Ecto neural progenitor cell (in vitro differentiated cells): ENCODE measurements around the gene CKS1B.
A peak's percentile ranks its signal among the peaks of the same experiment; 100 is the strongest.
"Not testable (repeated sequence)": the region's sequence is repeated elsewhere in the genome, so short reads cannot be mapped to it uniquely, and the experiment has no call there.

Source experiments
- DNase-seq: peaks from one replicate; pipeline ENCODE4 v3.0.0-alpha.2; 2018; ENCODE audit warnings: low spot score

Gene CKS1B

DNA sequence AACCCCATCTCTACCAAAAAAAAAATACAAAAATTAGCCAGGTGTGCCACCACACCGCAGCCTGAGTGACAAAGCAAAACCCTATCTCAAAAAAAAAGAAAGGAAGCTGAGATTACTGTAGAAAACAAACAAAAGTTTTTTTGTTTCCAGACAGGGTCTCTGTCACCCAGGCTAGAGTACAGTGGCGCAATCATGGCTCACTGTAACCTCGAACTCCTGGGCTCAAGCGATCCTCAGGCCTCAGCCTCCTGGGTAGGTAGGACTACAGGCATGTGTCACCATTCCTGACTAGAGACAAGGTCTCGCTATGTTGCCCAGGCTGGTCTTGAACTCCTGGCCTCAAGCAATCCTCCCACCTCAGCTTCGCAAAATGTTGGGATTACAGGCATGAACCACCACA is 10.1 kb upstream of the CKS1B start:
- no peak for DNase-seq

DNA sequence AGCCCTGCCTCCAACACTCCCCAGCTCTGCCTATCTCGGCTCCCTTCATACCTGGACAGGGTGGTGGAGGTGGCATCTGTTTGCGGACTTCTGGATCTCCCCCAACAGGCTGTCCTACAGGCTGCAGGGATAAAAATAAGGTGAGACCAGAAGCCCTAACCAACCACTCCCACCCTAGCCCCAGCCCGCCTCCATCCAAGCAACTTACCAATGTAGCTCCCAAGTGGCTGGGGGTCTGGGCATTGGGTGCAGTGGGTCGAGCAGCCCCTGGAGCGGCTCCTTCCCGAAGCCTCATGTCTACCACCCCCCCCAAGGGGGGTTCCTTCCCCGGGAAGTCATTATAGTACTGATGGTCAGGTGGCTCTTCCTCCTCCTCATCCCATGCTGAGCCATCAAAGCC is 8.4 kb upstream of the CKS1B start:
- no peak for DNase-seq

GRCh38 chr1:154967331-154967950 is 7.0 kb upstream of the CKS1B start:
- no peak for DNase-seq

- no peak for DNase-seq
Observed at GRCh38 chr1:154968731-154969130, 5.8 kb upstream of the CKS1B start.

DNA sequence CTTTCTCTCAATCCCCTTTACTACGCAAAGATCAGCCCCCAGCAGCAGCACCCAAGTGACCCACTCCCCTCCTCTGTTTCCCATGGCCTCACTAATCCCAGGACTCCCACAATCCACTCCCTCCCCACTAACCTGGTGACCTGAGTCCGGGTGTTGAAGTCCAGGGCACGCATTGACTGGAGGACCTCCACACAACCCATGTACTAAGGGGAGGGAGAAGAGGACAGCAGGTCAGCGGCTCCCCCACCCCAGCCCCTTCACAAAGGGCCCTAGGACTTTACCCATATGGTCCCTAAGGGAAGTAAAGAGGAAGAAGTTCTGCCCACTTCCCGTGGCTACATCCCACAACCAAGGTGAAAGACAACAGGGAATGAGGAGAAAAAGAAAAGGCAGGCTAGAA is 5.2 kb upstream of the CKS1B start:
- no peak for DNase-seq

DNA sequence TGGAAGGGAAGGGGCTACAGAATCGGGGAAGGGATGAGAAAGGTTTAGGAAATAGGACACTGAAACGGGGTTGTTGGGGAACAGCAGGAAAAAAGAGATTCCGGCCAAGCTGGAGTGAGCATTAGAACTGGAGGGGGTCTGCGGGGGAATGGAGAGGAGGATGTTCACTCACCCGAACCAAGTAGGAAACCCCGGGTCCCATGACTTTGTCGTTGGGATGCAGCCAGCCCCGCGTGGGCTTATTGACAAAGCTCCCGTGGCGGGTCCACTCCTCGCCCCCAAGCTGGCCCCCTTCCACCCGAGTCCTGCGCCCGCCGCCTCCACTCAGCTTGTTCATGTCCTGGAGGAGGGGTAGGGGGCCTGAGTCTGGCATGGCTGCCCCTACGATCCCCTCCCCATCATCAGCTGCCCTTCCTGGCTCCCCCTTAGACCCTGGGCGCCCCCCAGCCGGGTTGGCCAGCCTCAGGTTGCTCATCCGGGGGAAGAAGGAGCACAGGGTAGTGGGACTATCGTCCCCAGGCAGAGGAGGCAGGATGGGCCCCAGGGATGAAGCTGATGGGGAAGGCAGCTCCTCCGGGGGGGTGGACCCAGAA is 4.5 kb upstream of the CKS1B start:
- DNase-seq = no peak

DNA sequence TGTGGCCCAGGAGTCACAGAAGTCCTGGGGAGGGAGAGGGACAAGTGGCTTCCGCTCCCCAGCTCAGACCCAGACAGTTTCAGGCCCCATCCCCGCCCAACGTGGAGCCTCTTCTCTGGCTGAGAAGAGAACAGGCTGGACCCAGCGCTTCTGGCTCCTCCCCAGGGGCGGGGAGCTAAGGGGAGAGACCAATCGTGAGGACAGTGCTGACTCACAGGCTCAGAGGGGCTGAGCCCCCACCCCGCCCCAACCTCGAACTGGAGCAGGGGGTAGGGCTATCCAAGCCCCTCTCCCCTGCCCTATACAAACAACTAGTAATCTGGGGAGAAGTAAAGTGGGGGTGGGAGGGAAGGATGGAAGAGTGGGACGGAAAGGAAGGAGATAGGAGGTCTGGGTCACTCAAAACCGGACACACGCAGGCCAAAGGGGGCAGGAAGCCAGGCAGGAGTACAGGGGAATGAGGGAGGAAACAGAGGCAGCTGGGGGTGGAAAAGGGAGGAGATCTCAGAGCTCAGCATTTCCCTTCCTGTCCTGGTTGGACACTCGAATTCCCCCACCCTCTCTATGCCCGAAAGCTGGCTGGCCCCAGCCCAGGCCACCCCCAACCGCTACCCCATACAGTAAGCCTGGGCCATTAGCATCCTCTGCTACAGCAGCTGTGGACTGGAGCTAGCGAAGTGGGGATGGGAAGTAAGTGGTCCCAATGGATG is 3.7 kb upstream of the CKS1B start, which contains the start of gene SHC1:
Gene SHC1, minus strand, starts transcription at position 117 of the 710 bp plus-strand sequence. CDS start 221 bp downstream, outside the sequence.
- peak; percentile 92 for DNase-seq

DNA sequence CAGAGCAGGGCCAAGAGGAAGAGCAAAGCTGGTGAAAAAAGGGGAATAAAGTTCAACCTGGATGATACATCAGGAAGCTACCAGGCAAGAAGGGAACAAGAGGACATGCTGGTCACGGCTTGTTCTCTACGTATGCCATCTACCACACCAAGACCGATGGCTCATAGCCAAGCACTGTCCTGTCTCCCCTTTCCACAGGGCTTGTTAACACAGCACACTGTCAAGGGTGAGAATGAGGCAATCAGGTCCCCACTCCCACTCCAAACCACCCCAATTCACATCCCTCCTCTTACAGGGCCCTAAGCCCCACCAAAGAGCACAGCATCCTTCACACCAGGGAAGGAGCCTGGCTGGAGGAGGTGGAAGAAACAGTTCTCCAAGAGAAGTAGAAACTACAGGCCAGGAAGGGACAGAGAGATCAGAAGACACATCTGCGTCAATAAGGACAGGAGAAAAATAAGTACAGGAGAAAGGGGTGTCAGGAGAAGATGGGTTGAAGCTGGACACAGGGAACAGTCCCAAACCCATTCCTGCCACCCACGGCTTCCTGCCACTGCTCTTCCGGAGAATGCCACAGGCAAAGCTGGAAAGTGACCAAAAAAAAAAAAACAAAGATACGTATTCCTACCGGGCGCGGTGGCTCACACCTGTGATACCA is 3.0 kb upstream of the CKS1B start:
- DNase-seq = no peak

DNA sequence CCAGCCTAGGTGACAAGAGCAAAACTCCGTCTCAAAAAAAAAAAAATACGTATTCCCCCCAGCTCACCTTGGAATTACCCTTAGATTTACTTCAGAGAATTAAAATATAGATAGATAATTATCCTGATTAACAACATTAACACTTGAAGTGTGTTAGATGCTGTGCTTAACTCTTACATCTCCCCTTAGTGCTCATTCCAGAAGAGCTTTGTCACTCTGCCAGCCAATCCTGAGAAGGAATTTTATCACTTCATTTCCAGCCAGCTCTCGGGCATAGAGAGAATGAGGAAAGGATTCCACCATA is 2.3 kb upstream of the CKS1B start:
- no peak for DNase-seq

DNA sequence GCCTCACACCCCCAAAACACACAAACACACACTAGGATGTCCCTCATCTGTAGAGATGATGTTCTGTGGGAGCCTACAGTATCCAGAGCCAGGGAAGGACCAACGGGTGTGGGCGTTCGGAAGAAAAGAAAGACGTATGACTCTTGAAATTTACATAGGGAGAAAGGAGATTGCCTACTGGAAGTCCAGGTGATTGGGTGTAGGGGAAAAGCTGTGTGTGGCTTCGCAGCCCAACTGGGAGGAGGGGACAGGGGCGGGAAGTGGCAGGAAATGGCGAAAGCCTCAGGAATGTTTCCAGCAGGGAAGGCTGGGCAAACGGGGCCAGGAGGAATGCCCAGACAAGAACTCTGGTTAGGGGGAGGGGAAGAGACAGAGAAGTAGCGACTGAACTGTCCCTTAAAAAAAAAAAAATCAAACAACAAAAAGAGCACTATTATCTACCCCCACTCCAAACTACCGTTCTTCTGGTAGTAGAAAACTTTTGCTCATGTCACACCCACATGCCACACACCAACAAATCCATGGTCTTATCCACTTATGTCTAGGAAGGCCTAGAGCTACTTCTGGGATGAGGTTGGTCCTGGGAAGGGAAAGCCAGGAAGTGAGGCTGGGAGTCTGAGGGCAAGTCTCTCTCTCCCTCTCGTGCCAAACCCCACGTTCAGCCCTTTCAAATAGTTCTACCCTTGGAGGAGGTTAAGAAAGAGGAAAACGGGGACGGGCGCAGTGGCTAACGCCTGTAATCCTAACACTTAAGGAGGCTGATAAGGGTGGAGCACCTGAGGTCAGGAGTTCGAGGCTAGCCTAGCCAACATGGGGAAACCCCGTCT is 1.8 kb upstream of the CKS1B start:
- peak; percentile 78 for DNase-seq

- DNase-seq = peak; percentile 97
Observed at GRCh38 chr1:154973344-154974101, 958 bp upstream of the CKS1B start.

GRCh38 chr1:154974808-154975408 is 427 bp downstream of the CKS1B start:
- DNase-seq = peak; percentile 97

DNA sequence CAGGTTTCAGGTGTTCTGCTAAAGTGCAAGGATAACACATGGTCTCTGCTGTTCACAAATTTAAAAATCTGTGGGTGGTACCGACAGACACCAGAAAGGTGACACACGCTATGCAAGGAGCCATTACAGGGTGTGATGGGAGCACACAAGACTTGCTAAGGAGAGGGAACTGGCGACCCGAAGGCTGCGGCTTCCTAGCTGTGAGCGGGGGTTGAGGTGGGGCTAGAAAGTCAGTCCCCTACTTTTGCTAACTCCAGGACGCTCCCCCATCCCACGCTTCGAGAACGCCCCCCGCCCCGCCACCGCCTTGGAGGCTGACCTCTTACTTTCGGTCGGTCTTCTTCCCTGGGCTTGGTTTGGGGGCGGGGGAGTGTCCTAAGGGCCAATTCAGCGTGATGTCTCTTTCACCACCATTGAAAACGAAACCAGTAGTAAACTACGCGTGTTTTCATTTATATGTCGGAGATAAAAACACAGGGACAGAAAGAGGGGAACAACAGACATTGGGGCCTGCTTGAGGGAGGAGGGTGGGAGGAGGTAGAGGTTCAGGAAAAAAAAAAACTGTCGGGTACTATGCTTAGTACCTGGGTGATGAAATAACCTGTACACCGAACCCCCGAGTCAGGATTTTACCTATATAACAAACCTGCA is 1.1 kb downstream of the CKS1B start:
- peak; percentile 68 for DNase-seq

GRCh38 chr1:154977762-154978161 is 3.3 kb downstream of the CKS1B start:
- DNase-seq = not testable (repeated sequence)

GRCh38 chr1:154978360-154978759 is 3.9 kb downstream of the CKS1B start:
- no peak for DNase-seq

DNA sequence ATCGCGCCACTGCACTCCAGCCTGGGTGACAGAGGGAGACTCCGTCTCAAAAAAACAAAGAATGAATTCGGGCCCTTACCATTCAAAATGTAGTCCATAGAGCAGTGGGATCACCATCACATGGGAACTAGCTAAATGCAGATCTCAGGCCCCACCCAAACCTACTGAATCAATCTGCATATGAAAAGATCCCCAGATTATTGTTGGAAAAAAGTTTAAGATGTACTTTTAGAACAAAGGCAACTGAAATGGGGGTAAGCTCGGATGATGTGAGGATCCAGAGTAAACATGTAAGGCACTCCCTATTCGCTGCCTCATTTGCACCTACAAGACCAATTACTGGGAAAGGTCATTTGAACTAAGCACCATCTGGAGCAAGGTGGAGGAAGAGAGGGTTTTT is 7.9 kb downstream of the CKS1B start:
- DNase-seq = no peak

DNA sequence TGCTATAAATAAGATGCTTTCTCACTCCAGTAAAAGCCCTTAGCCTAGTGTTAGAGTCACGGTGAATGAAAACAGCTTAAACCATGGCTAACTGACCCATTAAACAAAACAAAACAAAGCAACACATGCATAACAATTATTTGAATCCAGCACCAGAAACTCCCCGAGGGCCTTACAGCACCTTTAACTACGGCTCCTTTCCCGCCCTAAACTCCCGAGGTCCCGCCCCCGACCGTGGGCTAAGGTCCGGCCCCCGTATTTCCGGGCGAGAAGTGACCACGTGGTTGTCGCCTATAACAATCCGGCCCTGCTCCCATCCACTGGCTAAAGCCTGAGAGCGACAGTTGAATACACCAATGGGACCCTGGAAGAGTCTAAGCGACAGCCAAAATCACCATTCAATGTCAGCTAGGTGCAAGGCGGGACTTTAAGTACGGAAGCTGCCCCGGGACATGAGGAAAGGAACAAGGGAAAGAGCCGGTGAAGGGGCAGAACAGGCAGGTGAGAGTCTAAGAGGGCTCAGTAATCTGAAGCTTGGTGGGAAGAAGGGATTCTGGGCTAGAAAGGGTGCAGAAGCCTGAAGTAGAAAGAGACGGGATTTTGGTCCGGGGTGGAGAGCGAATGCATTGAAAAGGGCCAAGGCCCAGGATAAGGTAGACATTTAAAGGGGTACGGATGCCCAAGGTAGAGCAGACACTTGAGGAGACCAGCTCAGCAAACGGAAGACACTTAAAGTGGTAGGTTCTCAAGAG is 8.6 kb downstream of the CKS1B start, which contains the start of gene FLAD1:
Gene FLAD1, plus strand, starts transcription at position 448 of the 752 bp plus-strand sequence. CDS start 351 bp downstream, outside the sequence.
- peak; percentile 96 for DNase-seq

GRCh38 chr1:154983776-154984466 is 9.4 kb downstream of the CKS1B start:
- DNase-seq = no peak

- not testable (repeated sequence) for DNase-seq
Observed at GRCh38 chr1:154986736-154987135, 12.3 kb downstream of the CKS1B start.
